ENCODE measurements around the gene ITGA2. TPM values are rescaled to one million over a fixed set of nuclear protein-coding genes. Genes with fewer than 3 reads are reported as not detected.

The ITGA2 gene
- polyA plus RNA-seq, 1 donor from 2014 or later, result 0.20 TPM

DNA sequence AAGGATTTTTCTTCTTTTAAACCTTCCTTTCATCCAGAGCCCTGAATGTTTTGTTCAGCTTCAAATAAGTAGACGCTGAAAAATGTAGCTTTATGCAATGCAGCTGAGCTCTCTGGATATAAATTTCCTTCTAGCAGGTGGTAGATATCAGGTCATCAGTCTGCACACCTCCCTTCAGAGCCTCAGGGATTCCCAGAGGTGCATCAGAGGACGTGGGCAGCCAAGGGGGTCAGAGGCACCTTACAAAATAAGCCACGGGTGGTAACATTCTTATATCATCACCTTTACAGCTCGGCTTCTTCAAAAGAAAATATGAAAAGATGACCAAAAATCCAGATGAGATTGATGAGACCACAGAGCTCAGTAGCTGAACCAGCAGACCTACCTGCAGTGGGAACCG lies 101.1 kb downstream of the ITGA2 start:
- TF ChIP-seq TAF1 (IDR thresholded peaks at IDR 0.05; ENCODE audit: low read depth) (no peak), MXI1 (conservative IDR thresholded peaks at IDR 0.05; ENCODE audit: poor library complexity, severe bottlenecking) (no peak), SMC3 (conservative IDR thresholded peaks at IDR 0.05; ENCODE audit: poor library complexity) (no peak), POLR2AphosphoS5 (IDR thresholded peaks at IDR 0.05) (no peak), RAD21 (conservative IDR thresholded peaks at IDR 0.05) (no peak), EZH2 (IDR thresholded peaks at IDR 0.05; ENCODE audit: borderline replicate concordance, insufficient read depth, low read length, poor library complexity, severe bottlenecking) (no peak), EP300 (conservative IDR thresholded peaks at IDR 0.05; ENCODE audit: poor library complexity, severe bottlenecking) (no peak)
- TF ChIP-seq, protein P1, sequence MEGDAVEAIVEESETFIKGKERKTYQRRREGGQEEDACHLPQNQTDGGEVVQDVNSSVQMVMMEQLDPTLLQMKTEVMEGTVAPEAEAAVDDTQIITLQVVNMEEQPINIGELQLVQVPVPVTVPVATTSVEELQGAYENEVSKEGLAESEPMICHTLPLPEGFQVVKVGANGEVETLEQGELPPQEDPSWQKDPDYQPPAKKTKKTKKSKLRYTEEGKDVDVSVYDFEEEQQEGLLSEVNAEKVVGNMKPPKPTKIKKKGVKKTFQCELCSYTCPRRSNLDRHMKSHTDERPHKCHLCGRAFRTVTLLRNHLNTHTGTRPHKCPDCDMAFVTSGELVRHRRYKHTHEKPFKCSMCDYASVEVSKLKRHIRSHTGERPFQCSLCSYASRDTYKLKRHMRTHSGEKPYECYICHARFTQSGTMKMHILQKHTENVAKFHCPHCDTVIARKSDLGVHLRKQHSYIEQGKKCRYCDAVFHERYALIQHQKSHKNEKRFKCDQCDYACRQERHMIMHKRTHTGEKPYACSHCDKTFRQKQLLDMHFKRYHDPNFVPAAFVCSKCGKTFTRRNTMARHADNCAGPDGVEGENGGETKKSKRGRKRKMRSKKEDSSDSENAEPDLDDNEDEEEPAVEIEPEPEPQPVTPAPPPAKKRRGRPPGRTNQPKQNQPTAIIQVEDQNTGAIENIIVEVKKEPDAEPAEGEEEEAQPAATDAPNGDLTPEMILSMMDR (IDR thresholded peaks at IDR 0.05; ENCODE audit: poor library complexity, severe bottlenecking), result no peak
- TF ChIP-seq, protein P2, sequence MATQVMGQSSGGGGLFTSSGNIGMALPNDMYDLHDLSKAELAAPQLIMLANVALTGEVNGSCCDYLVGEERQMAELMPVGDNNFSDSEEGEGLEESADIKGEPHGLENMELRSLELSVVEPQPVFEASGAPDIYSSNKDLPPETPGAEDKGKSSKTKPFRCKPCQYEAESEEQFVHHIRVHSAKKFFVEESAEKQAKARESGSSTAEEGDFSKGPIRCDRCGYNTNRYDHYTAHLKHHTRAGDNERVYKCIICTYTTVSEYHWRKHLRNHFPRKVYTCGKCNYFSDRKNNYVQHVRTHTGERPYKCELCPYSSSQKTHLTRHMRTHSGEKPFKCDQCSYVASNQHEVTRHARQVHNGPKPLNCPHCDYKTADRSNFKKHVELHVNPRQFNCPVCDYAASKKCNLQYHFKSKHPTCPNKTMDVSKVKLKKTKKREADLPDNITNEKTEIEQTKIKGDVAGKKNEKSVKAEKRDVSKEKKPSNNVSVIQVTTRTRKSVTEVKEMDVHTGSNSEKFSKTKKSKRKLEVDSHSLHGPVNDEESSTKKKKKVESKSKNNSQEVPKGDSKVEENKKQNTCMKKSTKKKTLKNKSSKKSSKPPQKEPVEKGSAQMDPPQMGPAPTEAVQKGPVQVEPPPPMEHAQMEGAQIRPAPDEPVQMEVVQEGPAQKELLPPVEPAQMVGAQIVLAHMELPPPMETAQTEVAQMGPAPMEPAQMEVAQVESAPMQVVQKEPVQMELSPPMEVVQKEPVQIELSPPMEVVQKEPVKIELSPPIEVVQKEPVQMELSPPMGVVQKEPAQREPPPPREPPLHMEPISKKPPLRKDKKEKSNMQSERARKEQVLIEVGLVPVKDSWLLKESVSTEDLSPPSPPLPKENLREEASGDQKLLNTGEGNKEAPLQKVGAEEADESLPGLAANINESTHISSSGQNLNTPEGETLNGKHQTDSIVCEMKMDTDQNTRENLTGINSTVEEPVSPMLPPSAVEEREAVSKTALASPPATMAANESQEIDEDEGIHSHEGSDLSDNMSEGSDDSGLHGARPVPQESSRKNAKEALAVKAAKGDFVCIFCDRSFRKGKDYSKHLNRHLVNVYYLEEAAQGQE (IDR thresholded peaks at IDR 0.05; ENCODE audit: borderline replicate concordance), result no peak
- Histone ChIP-seq H3K9me3 (ENCODE audit: low read length) (no peaks in the 10 kb centered on the region), H3K27ac (ENCODE audit: low read length) (no peak overlapping the region), H2AFZ (ENCODE audit: low read depth, low read length) (no peak overlapping the region), H4K20me1 (ENCODE audit: insufficient read depth) (no peaks in the 10 kb centered on the region), H3K4me3 (ENCODE audit: low read length) (no peak overlapping the region), H3F3A (ENCODE audit: insufficient read depth, low read length, poor library complexity, severe bottlenecking) (no peaks in the 10 kb centered on the region), H3K79me2 (replicated peaks; ENCODE audit: insufficient read depth, low read length) (no peaks in the 10 kb centered on the region), H3K27me3 (ENCODE audit: insufficient read depth, low read depth, low read length) (no peaks in the 10 kb centered on the region), H3K36me3 (ENCODE audit: insufficient read depth, low read length) (no peaks in the 10 kb centered on the region), H3K9ac (ENCODE audit: low read length) (no peak overlapping the region), H3K4me2 (ENCODE audit: low read length) (no peak overlapping the region), H3K9me2 (ENCODE audit: insufficient read depth, low read length) (no peaks in the 10 kb centered on the region)

DNA sequence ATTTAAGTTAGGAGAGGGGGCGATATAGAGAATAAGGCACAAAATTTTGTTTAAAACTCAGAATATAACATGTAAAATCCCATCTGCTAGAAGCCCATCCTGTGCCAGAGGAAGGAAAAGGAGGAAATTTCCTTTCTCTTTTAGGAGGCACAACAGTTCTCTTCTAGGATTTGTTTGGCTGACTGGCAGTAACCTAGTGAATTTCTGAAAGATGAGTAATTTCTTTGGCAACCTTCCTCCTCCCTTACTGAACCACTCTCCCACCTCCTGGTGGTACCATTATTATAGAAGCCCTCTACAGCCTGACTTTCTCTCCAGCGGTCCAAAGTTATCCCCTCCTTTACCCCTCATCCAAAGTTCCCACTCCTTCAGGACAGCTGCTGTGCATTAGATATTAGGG lies 102.1 kb downstream of the ITGA2 start:
- Histone ChIP-seq H3K27ac (ENCODE audit: low read length) (no peak overlapping the region), H3K4me2 (ENCODE audit: low read length) (no peak overlapping the region), H3K79me2 (replicated peaks; ENCODE audit: insufficient read depth, low read length) (no peaks in the 10 kb centered on the region), H3K9ac (ENCODE audit: low read length) (no peak overlapping the region), H3K36me3 (ENCODE audit: insufficient read depth, low read length) (no peaks in the 10 kb centered on the region), H3K27me3 (ENCODE audit: insufficient read depth, low read depth, low read length) (no peaks in the 10 kb centered on the region), H2AFZ (ENCODE audit: low read depth, low read length) (no peak overlapping the region), H3K4me3 (ENCODE audit: low read length) (no peak overlapping the region), H3F3A (ENCODE audit: insufficient read depth, low read length, poor library complexity, severe bottlenecking) (no peaks in the 10 kb centered on the region), H3K9me3 (ENCODE audit: low read length) (no peaks in the 10 kb centered on the region), H3K9me2 (ENCODE audit: insufficient read depth, low read length) (no peaks in the 10 kb centered on the region), H4K20me1 (ENCODE audit: insufficient read depth) (no peaks in the 10 kb centered on the region)
- TF ChIP-seq, protein P2 (IDR thresholded peaks at IDR 0.05; ENCODE audit: borderline replicate concordance), result no peak
- TF ChIP-seq MXI1 (conservative IDR thresholded peaks at IDR 0.05; ENCODE audit: poor library complexity, severe bottlenecking), result no peak
- no peak for TF ChIP-seq RAD21 (conservative IDR thresholded peaks at IDR 0.05)
- TF ChIP-seq, protein P1 (IDR thresholded peaks at IDR 0.05; ENCODE audit: poor library complexity, severe bottlenecking), result no peak
- TF ChIP-seq SMC3 (conservative IDR thresholded peaks at IDR 0.05; ENCODE audit: poor library complexity), result no peak
- TF ChIP-seq EZH2 (IDR thresholded peaks at IDR 0.05; ENCODE audit: borderline replicate concordance, insufficient read depth, low read length, poor library complexity, severe bottlenecking), result no peak
- TF ChIP-seq EP300 (conservative IDR thresholded peaks at IDR 0.05; ENCODE audit: poor library complexity, severe bottlenecking), result no peak
- TF ChIP-seq TAF1 (IDR thresholded peaks at IDR 0.05; ENCODE audit: low read depth), result no peak
- no peak for TF ChIP-seq POLR2AphosphoS5 (IDR thresholded peaks at IDR 0.05)
